NCI-H460 (cell line): Measurements from ENCODE around the gene TNIK. TPM values are rescaled to one million over a fixed set of nuclear protein-coding genes. Genes with fewer than 3 reads are reported as not detected.
"Not testable (repeated sequence)": the region's sequence is repeated elsewhere in the genome, so short reads cannot be mapped to it uniquely, and the experiment has no call there.

ENCODE experiments used
- DNase-seq: peaks from one replicate; pipeline ENCODE4 v3.0.0-alpha.2; 2016; ENCODE audit warnings: low read depth; ENCODE audit errors: extremely low read depth
- total RNA-seq: library from RNA; depleted of rRNA; stranded (reverse); fragments of >200 nt; shearing (Covaris generic); gene quantifications from 2 replicates; pipeline ENCODE4 v1.2.3, GENCODE V29; 2014

The TNIK gene
- total RNA-seq, 1 experiment from 2014 or later = 1.1 TPM

DNA sequence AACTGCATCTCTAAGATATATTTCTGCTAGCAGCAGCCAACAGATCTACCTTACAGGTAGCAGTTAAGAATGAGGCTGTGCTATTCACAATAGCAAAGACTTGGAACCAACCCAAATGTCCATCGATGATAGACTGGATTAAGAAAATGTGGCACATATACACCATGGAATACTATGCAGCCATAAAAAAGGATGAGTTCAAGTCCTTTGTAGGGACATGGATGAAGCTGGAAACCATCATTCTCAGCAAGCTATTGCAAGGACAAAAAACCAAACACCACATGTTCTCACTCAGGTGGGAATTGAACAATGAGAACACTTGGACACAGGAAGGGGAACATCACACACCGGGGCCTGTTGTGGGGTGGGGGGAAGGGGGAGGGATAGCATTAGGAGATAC is 218.6 kb downstream of the TNIK start:
- not testable (repeated sequence) for DNase-seq

- DNase-seq = no peak
Measured at GRCh38 chr3:171240504-171240835, 219.7 kb downstream of the TNIK start.

- no peak for DNase-seq
Measured at GRCh38 chr3:171239757-171240503, 220.3 kb downstream of the TNIK start.

DNA sequence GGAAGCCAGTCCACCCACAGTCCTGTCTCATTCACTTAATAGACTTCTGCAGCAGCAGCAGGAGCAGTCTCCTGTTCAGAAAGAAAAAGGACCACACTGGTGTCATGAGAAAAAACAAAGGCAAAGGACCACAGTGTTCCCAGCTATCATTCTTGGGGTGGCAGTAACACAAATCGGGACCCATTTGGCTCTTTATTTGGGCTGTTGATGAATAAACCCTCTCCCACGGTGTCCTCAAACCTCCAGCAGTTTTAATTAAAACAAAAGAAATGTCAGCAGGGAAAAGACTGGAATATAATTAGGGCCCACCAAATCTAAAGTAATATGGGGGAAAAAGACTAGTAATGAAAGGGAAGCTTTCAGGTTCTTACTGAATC is 223.2 kb downstream of the TNIK start:
- DNase-seq = no peak

GRCh38 chr3:171236265-171237008 is 223.8 kb downstream of the TNIK start:
- DNase-seq = no peak

DNA sequence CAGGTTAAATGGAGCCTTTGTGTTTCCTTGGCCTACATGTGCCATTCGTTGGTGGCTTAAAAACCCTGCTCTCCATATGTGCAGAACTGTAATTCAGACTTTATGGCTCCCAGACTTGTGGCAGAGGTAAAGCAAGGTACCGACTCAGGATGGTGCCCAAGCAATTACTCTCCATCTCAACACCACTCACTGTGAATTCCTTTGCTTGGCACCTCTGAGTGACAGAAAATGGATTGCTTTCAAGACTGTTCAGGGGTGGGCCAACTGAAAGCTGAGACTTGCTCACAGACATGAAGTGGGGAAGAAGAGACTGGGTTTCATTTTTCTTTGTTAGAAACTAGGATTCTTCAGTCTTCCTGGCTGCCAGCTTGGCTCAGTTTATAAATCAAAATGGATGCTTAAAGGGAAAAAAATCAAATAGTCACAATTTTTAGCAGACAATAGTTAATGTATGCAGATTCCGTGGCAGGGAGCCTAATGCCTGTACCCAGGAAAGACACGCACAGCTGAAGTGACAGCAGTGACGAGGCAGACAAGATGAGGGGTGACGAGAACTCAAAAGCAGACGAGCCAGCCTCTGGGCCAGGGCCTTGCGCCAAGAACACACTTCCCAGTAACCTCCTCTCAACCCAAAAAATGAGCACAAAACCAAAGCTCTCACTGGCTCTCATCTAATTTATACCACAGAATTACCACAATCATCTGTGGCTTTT is 225.8 kb downstream of the TNIK start:
- no peak for DNase-seq

- DNase-seq = no peak
Measured at GRCh38 chr3:171231361-171231760, 228.8 kb downstream of the TNIK start.

DNA sequence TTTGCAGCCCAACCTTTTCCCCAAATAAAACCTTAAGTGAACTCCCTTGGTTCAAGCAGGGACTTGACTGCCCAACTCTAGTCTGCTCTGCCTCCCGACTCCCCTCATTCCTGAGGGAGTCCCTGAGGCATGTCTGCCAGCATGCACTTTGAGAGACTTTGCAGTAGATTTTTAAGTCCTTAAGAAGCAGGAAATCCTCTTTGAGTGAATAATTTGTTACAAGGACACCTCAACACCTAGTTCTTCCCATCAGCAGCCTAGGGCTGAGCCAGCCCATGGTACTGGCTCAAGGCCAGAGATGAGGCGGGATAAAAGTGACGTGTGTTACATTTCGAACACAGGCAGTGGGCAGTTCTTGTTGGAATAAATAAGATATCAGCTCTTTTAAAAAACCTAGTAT is 229.3 kb downstream of the TNIK start:
- DNase-seq = no peak

- no peak for DNase-seq
Measured at GRCh38 chr3:171229173-171229572, 231.0 kb downstream of the TNIK start.

GRCh38 chr3:171228240-171228639 is 232.0 kb downstream of the TNIK start:
- no peak for DNase-seq

DNA sequence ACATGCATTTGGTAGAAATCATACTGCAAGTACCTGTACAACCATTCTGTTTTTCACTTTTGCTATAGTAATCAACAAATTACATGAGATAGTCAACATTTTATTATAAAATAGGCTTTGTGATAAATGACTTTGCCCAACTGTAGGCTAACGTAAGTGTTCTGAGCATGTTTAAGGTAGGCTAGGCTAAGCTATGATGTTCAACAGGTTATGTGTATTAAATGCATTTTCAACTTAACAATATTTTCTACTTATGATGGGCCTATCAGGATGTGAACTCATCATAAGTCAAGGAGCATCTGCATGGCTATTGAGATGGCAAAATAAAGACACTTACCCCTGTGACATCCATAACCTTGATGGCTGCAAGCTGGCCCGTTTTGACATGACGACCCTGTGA is 232.4 kb downstream of the TNIK start:
- no peak for DNase-seq

GRCh38 chr3:171227359-171227758 is 232.8 kb downstream of the TNIK start:
- DNase-seq = no peak

- no peak for DNase-seq
Measured at GRCh38 chr3:171226794-171227193, 233.4 kb downstream of the TNIK start.

GRCh38 chr3:171225708-171226107 is 234.5 kb downstream of the TNIK start:
- DNase-seq = no peak

GRCh38 chr3:171225165-171225564 is 235.0 kb downstream of the TNIK start:
- DNase-seq = no peak

- DNase-seq = no peak
Measured at GRCh38 chr3:171223396-171223795, 236.8 kb downstream of the TNIK start.

DNA sequence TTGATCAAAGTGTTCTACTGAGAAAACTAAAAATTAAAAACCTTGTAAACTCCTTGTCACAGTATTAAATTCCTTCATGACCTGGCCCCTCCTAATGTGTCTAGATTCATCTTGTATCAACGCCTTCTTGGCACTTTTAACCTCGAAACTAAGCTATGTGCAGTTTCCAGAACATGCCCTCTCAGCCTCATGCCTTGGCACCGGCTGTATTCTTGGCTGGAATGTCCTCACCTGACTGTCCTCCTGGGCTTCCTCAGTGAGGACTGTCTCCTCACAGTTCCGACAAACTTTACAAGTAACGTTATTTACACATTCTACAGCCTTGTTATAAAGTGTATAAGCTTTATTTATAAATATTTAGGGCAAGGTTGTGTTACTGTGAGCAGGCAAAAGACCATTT is 237.2 kb downstream of the TNIK start:
- no peak for DNase-seq

DNA sequence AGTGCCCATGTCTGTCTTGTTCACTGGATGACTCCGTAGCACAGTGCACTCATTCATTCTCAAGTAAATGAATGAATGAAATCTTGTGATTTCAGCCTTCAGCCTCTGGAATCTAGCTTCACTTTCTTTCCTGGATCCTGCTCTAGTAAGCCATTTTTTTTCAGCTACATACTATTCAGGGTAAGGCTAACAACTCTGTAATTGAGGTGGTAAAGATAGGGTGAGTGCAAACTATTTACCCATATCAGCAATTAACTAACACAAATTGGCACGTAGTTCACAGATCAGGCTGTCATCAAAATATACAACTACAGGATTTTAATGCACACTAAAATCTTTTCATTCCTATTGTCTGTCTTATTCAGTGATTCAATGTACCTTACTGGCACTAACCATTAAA is 238.6 kb downstream of the TNIK start:
- no peak for DNase-seq

DNA sequence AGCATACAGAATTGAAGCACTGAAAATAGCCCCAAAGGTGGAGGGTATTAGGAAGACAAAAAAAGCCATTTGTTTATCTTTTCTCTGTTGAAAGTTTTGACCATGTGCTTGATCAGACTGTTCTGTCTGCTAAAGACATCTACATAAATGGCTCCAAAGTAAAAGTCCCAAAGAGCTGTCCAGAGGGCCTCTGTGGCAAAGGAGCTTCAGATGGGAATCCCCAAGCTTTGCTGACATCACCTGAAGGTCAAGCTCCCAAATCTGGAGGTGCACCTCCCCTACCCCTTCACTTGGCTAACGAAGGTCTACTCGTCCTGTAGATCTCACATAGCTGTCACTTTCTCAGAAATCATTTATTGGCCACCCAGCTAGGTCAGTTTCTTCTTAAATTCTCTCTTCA is 239.1 kb downstream of the TNIK start:
- no peak for DNase-seq

DNA sequence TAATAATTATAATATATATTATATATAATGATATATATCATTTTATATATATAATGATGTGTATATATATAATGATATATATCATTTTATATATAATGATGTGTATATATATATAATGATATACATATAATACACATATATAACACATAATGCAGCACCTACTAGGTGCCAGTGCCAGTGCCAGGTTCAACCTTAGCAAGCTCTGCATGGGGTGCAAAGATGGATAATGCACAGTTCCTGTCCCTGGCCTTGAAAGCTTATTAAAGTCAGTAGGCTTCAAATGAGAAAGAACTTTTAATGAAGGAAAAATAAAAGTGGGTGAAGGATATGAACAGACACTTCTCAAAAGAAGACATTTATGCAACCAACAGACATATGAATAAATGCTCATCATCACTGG is 240.9 kb downstream of the TNIK start:
- no peak for DNase-seq

DNA sequence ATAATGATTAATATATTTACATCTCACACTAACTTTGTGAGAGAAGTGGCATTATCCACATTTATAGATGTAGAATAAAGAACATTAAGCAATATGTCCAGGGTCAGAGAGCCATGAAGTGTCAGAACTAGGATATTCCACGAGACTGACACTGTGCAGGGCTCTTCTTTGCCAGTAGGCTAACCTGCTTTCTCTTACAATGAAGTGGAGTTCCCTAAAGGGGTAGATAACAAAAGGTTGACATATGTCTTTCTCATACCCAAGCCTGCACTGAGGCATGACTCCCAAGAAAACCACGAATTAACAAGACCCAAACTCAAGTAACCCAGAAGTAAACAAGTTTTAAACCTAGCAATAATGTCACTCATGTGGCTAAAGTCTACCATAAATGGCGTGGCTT is 242.1 kb downstream of the TNIK start:
- DNase-seq = no peak

GRCh38 chr3:171213907-171214306 is 246.3 kb downstream of the TNIK start:
- DNase-seq = no peak
